GM18499 (cell line): ENCODE data around the gene TMEM131L.

Experiments
- ATAC-seq: cut with Tn5 transposase; IDR thresholded peaks from one replicate; pipeline ENCODE4 v1.9.1; 2021; ENCODE audit warnings: moderate number of reproducible peaks; ENCODE audit not compliant: insufficient read depth, unreplicated experiment

The TMEM131L gene

GRCh38 chr4:153669838-153670237 lies 203.7 kb downstream of the TMEM131L start:
- no peak for ATAC-seq

GRCh38 chr4:153676486-153676885 lies 210.3 kb downstream of the TMEM131L start:
- ATAC-seq: no peak

- ATAC-seq: no peak
Measured at GRCh38 chr4:153676984-153677383, 210.8 kb downstream of the TMEM131L start.

- ATAC-seq: no peak
Measured at GRCh38 chr4:153679486-153679885, 213.3 kb downstream of the TMEM131L start.

GRCh38 chr4:153683763-153684181 lies 217.6 kb downstream of the TMEM131L start:
- no peak for ATAC-seq

GRCh38 chr4:153684182-153684970 lies 218.2 kb downstream of the TMEM131L start, which contains the start of gene TLR2:
Gene TLR2 (plus strand): TSS chr4:153684280. CDS start chr4:153702908, 18,628 bp downstream.
- ATAC-seq: peak; percentile 71

- ATAC-seq: no peak
Measured at GRCh38 chr4:153684971-153685371, 218.8 kb downstream of the TMEM131L start.
